Endothelial cell of umbilical vein (primary cell): ENCODE results near the gene EXD3.

Experiments
- CTCF ChIP-seq, 2 donors: IDR thresholded peaks; 1 replicate in 1 of 2; 2 replicates in 1 of 2; pipeline ENCODE4 v1.5.1; 2011; ENCODE audit warnings: low read length in 2 of 2, mild to moderate bottlenecking in 2 of 2, moderate library complexity in 2 of 2, control low read depth in 1 of 2, inconsistent platforms in 1 of 2, low read depth in 1 of 2; ENCODE audit not compliant: insufficient read depth in 1 of 2; ENCODE audit errors: extremely low read depth in 1 of 2
- EZH2 ChIP-seq: IDR thresholded peaks from 2 replicates; pipeline ENCODE4 v1.6.1; 2012; ENCODE audit warnings: borderline replicate concordance, low read depth, mild to moderate bottlenecking, moderate library complexity, low read length, inconsistent platforms; ENCODE audit not compliant: severe bottlenecking
- FOS ChIP-seq: IDR thresholded peaks from 2 replicates; pipeline ENCODE4 v1.6.1; 2011; ENCODE audit warnings: mild to moderate bottlenecking, low read length, moderate library complexity, borderline replicate concordance; ENCODE audit not compliant: insufficient read depth
- MYC ChIP-seq: IDR thresholded peaks from one replicate; pipeline ENCODE4 v1.6.1; 2011; ENCODE audit warnings: mild to moderate bottlenecking, low read depth, low read length
- POLR2A ChIP-seq: IDR thresholded peaks from 2 replicates; pipeline ENCODE4 v1.6.1; 2012; ENCODE audit warnings: low read depth, mild to moderate bottlenecking, control low read depth, low read length

GRCh38 chr9:137348769-137349470 is 74.0 kb downstream of the EXD3 start:
- TF ChIP-seq MYC (no peak), EZH2 (no peak), CTCF (IDR thresholded peaks at IDR 0.05; ENCODE audit: extremely low read depth in 1 of 2, insufficient read depth in 1 of 2, low read depth in 1 of 2, low read length in 2 of 2) (no peak), POLR2A (no peak), FOS (no peak)
